Stimulated activated CD4-positive, alpha-beta T cell treated with anti-CD3 and anti-CD28 coated beads, TNF-alpha, amount 100 ng/mL, for 24 hours (primary cell): ENCODE measurements around the gene NPRL2.
"Not testable (repeated sequence)": the region's sequence is repeated elsewhere in the genome, so short reads cannot be mapped to it uniquely, and the experiment has no call there.

Experiments
- DNase-seq, 3 experiments: peaks; one replicate each; pipeline ENCODE4 v3.0.0-alpha.2; 2020; ENCODE audit warnings: low read depth in 3 of 3

The NPRL2 gene

GRCh38 chr3:50314342-50314741, 36.2 kb downstream of the NPRL2 start:
- DNase-seq = no peak

- DNase-seq = not testable (repeated sequence)
Measured at GRCh38 chr3:50312041-50312440, 38.5 kb downstream of the NPRL2 start.

GRCh38 chr3:50304601-50305000, 46.0 kb downstream of the NPRL2 start:
- no peak for DNase-seq

GRCh38 chr3:50303013-50303815, 47.4 kb downstream of the NPRL2 start, which contains the start of gene HYAL1:
Gene HYAL1, minus strand, starts transcription at chr3:50303574. Its CDS starts 618 bp downstream, at chr3:50302956.
- no peak for DNase-seq

- DNase-seq = no peak
Measured at GRCh38 chr3:50302095-50303012, 48.2 kb downstream of the NPRL2 start.

- DNase-seq = no peak
Measured at GRCh38 chr3:50300681-50301254, 49.8 kb downstream of the NPRL2 start.

GRCh38 chr3:50299929-50300680, 50.5 kb downstream of the NPRL2 start:
- DNase-seq = no peak

GRCh38 chr3:50299638-50299928, 51.0 kb downstream of the NPRL2 start:
- DNase-seq = no peak

- peak; percentile 97 to 100 (median 99) for DNase-seq
Measured at GRCh38 chr3:50298836-50299637, 51.5 kb downstream of the NPRL2 start, which contains the start of the genes HYAL3 and NAA80. Gene HYAL3, minus strand, starts transcription at chr3:50299405. Its CDS starts 3,803 bp downstream, at chr3:50295602. Gene NAA80, minus strand, starts transcription at chr3:50299405. Its CDS starts 1,942 bp downstream, at chr3:50297463.

GRCh38 chr3:50297896-50298725, 52.5 kb downstream of the NPRL2 start:
- no peak for DNase-seq

- DNase-seq = no peak
Measured at GRCh38 chr3:50297384-50297775, 53.2 kb downstream of the NPRL2 start.
